K562 (cell line): ENCODE measurements around the gene HIVEP2. TPM values are rescaled to one million over a fixed set of nuclear protein-coding genes. Genes with fewer than 3 reads are reported as not detected.

Experiments
- ATAC-seq: fragments of 200-7000 bp; cut with Tn5 transposase; 3 replicates; pipeline ENCODE4 v1.9.1; 2020; ENCODE audit warnings: moderate library complexity
- BruUV-seq: library from RNA; stranded (reverse); fragments of 400-500 nt; replicated peaks from 2 replicates; lab custom pipeline; 2021; lab: Mats Ljungman, UMichigan
- CTCF ChIA-PET: fragments of 300-600 bp; formaldehyde crosslinking; extraction: SDS; loops from one replicate; lab custom pipeline; 2021; ENCODE audit warnings: low intra/inter-chr PET ratio; lab: Yijun Ruan, JAX
- POLR2A ChIA-PET: fragments of 300-600, 350-650 bp; sonication (Branson Sonifier 250); formaldehyde crosslinking; extraction: SDS; loops from one replicate; lab custom pipeline; 2021; ENCODE audit warnings: antibody characterized with exemption, inconsistent platforms; lab: Yijun Ruan, JAX
- DNase-seq, 4 experiments: peaks; one replicate each; pipeline versions ENCODE4 v3.0.0 to v3.0.0-alpha.2; 2011 to 2018; ENCODE audit warnings: low spot score in 3 of 4, mixed read lengths in 3 of 4; ENCODE audit errors: extremely low read depth in 1 of 4
- FAIRE-seq: peaks from 2 replicates; lab custom pipeline; 2011; peaks lifted over from hg19 to GRCh38; lab: Jason Lieb, UNC
- H2AFZ ChIP-seq: 2 replicates; pipeline ENCODE4 v1.6.0; 2011; ENCODE audit warnings: low read depth, low read length, control low read depth, inconsistent platforms
- H3K27ac ChIP-seq: fragments of 200-600 bp; 3 replicates; pipeline ENCODE4 v1.8.0; 2011; ENCODE audit warnings: low read depth, mild to moderate bottlenecking, control low read depth, inconsistent platforms, low read length, moderate library complexity, mixed read lengths; ENCODE audit errors: extremely low read depth
- H3K27me3 ChIP-seq, 2 experiments: fragments of 300-600 bp in 1 of 2; 2 replicates in 1 of 2; 3 replicates in 1 of 2; pipeline versions ENCODE4 v1.6.0 to v1.8.0; 2011; ENCODE audit warnings: inconsistent platforms in 2 of 2, low read length in 2 of 2, mild to moderate bottlenecking in 1 of 2, mixed read lengths in 1 of 2, moderate library complexity in 1 of 2; ENCODE audit not compliant: control insufficient read depth in 2 of 2, insufficient read depth in 2 of 2
- H3K36me3 ChIP-seq: fragments of 300-600 bp; 3 replicates; pipeline ENCODE4 v1.8.0; 2011; ENCODE audit warnings: mild to moderate bottlenecking, low read length, inconsistent platforms; ENCODE audit not compliant: control insufficient read depth, insufficient read depth
- H3K4me1 ChIP-seq, 2 experiments: fragments of 200-600 bp in 1 of 2; replicated peaks in 1 of 2; 2 replicates in 1 of 2; 3 replicates in 1 of 2; pipeline versions ENCODE4 v1.5.1 to v1.8.0; 2011; ENCODE audit warnings: inconsistent platforms in 2 of 2, low read length in 2 of 2, mild to moderate bottlenecking in 1 of 2, mixed read lengths in 1 of 2, moderate library complexity in 1 of 2; ENCODE audit not compliant: control insufficient read depth in 2 of 2, insufficient read depth in 2 of 2
- H3K4me2 ChIP-seq: 2 replicates; pipeline ENCODE4 v1.6.1; 2011; ENCODE audit warnings: low read length, control low read depth, inconsistent platforms, mixed read lengths; ENCODE audit not compliant: insufficient read depth
- H3K4me3 ChIP-seq: fragments of 200-600 bp; sonication (generic), shearing (Covaris generic); 2 replicates; pipeline ENCODE4 v1.5.1; 2016; ENCODE audit warnings: control low read depth, inconsistent platforms
- H3K79me2 ChIP-seq: fragments of 200-600 bp; 3 replicates; pipeline ENCODE4 v1.8.0; 2011; ENCODE audit warnings: low read length, inconsistent platforms; ENCODE audit not compliant: control insufficient read depth, insufficient read depth
- H3K9ac ChIP-seq, 2 experiments: 2 replicates each; pipeline versions ENCODE4 v1.6.0 to v1.6.1; 2011; ENCODE audit warnings: low read depth in 2 of 2, low read length in 2 of 2, control low read depth in 1 of 2, inconsistent platforms in 1 of 2, mild to moderate bottlenecking in 1 of 2, mixed read lengths in 1 of 2; ENCODE audit not compliant: insufficient read depth in 1 of 2
- H3K9me1 ChIP-seq: one replicate; pipeline ENCODE4 v1.6.0; 2011; ENCODE audit warnings: inconsistent platforms, mild to moderate bottlenecking, low read length, moderate library complexity; ENCODE audit not compliant: control insufficient read depth, insufficient read depth
- H3K9me3 ChIP-seq: replicated peaks from 2 replicates; pipeline ENCODE4 v1.5.1; 2011; ENCODE audit warnings: low read depth, low read length, inconsistent platforms; ENCODE audit not compliant: control insufficient read depth, insufficient read depth
- H4K20me1 ChIP-seq: replicated peaks from 2 replicates; pipeline ENCODE4 v1.6.1; 2011; ENCODE audit warnings: low read length, inconsistent platforms, mixed read lengths; ENCODE audit not compliant: control insufficient read depth, insufficient read depth
- CEBPG ChIP-seq, 3 experiments: fragments of 200-800 bp in 1 of 3; sonication (Bioruptor generic) in 1 of 3; sonication (generic) in 1 of 3; formaldehyde crosslinking in 1 of 3; IDR thresholded peaks in 2 of 3; conservative IDR thresholded peaks in 1 of 3; 2 replicates each; pipeline versions ENCODE4 v1.6.1 to v1.8.0; 2016 to 2022; ENCODE audit warnings: missing compliant biosample characterization in 2 of 3, missing genetic modification characterization in 2 of 3, mild to moderate bottlenecking in 1 of 3, missing genetic modification reagents in 1 of 3
- CXXC5 ChIP-seq: fragments of 250-450 bp; sonication (Bioruptor Pico); IDR thresholded peaks from 2 replicates; pipeline ENCODE4 v1.8.0; 2022; ENCODE audit warnings: inconsistent platforms, mild to moderate bottlenecking, moderate library complexity
- HEY1 ChIP-seq: fragments of 250-450 bp; sonication (Bioruptor Pico); IDR thresholded peaks from 2 replicates; pipeline ENCODE4 v1.5.0; 2020; ENCODE audit warnings: mild to moderate bottlenecking, moderate library complexity, borderline replicate concordance
- JUND ChIP-seq, 2 experiments: IDR thresholded peaks; 2 replicates in 1 of 2; 3 replicates in 1 of 2; pipeline ENCODE4 v1.6.1; 2011; ENCODE audit warnings: borderline replicate concordance in 2 of 2, low read depth in 2 of 2, low read length in 2 of 2, improper control_type of control experiment in 1 of 2, missing biosample characterization in 1 of 2, missing genetic modification characterization in 1 of 2, missing genetic modification reagents in 1 of 2
- MEF2A ChIP-seq: IDR thresholded peaks from 2 replicates; pipeline ENCODE4 v1.6.1; 2011; ENCODE audit warnings: low read depth, mild to moderate bottlenecking, low read length, moderate library complexity; ENCODE audit not compliant: control insufficient read depth
- TAF1 ChIP-seq: IDR thresholded peaks from 2 replicates; pipeline ENCODE4 v1.6.1; 2011; ENCODE audit warnings: mild to moderate bottlenecking, low read length, moderate library complexity; ENCODE audit not compliant: insufficient read depth, control insufficient read depth, severe bottlenecking; ENCODE audit errors: extremely low read depth
- U2AF1 ChIP-seq: fragments of 200-400 bp; formaldehyde crosslinking; optimal IDR thresholded peaks from 2 replicates; pipeline ENCODE3; 2017; ENCODE audit warnings: mild to moderate bottlenecking, low read depth, low read length, moderate library complexity
- WGBS: fragments of 100-300 bp; shearing (Covaris generic); methylation state at CpG from one replicate; pipeline ENCODE4 v1.1.6; 2016; ENCODE audit warnings: low coverage, mixed read lengths; ENCODE audit not compliant: insufficient coverage; ENCODE audit errors: missing lambda C conversion rate; 5-methylcytosine and 5-hydroxymethylcytosine counted together
- in situ Hi-C: fragments of 300-500 bp; cut with MboI; formaldehyde crosslinking; loops from 4 replicates; pipeline ENCODE4 v1.15.0; 2018; ENCODE audit warnings: inconsistent platforms, mixed read lengths
- intact Hi-C: fragments of 100-400 bp; cut with micrococcal nuclease; formaldehyde crosslinking; loops from 2 replicates; pipeline ENCODE4 v1.14.2; 2022
- polyA plus RNA-seq, 8 experiments: library from polyadenylated mRNA; depleted of rRNA in 4 of 8; stranded (reverse) in 5 of 8; unstranded in 3 of 8; fragments of >200 nt; fragmentation: Nextera tagmentation in 2 of 8; fragmentation: Illumina TruSeq in 1 of 8; extraction: Ambion mirVana in 2 of 8; extraction: Trizol in 1 of 8; gene quantifications; 2 replicates each; pipeline versions ENCODE4 v1.2.1 to v1.2.3, GENCODE V29; 2011 to 2014; ENCODE audit warnings: inconsistent platforms in 1 of 8, missing spikeins in 1 of 8
- total RNA-seq, 7 experiments: library from RNA; depleted of rRNA in 6 of 7; stranded (reverse); fragments of >200 nt in 6 of 7; fragmentation: Illumina TruSeq in 2 of 7; extraction: Trizol in 2 of 7; gene quantifications; 2 replicates each; pipeline versions ENCODE4 v1.2.1 to v1.2.3, GENCODE V29; 2011 to 2021; ENCODE audit warnings: low replicate concordance in 1 of 7
- TF ChIP-seq, protein P1 (sequence below): sonication (generic); formaldehyde crosslinking; IDR thresholded peaks from 2 replicates; pipeline ENCODE4 v1.8.0; 2023; ENCODE audit warnings: mild to moderate bottlenecking, missing genetic modification reagents
- TF ChIP-seq, protein P2 (sequence below): fragments of 200-800 bp; sonication (Bioruptor generic); IDR thresholded peaks from 2 replicates; pipeline ENCODE4 v1.6.1; 2017; ENCODE audit warnings: missing genetic modification characterization, missing compliant biosample characterization
- TF ChIP-seq, protein P3 (sequence below), 2 experiments: fragments of 200-800 bp in 1 of 2; sonication (Bioruptor generic) in 1 of 2; sonication (generic) in 1 of 2; formaldehyde crosslinking in 1 of 2; IDR thresholded peaks in 1 of 2; conservative IDR thresholded peaks in 1 of 2; 2 replicates each; pipeline versions ENCODE4 v1.5.0 to v1.6.1; 2016 to 2020; ENCODE audit warnings: missing compliant biosample characterization in 1 of 2, missing genetic modification characterization in 1 of 2, missing genetic modification reagents in 1 of 2
- TF ChIP-seq, protein P4 (sequence below): fragments of 450-650 bp; IDR thresholded peaks from 2 replicates; pipeline ENCODE4 v1.6.1; 2014; ENCODE audit warnings: low read depth, mild to moderate bottlenecking, moderate library complexity, borderline replicate concordance

Gene HIVEP2
- total and polyA plus RNA-seq, 9 of the 15 experiments (the other 6 are each of a cell fraction or from before 2014, with no cell fraction given), result under 0.01 to 1.2 (median 0.31) TPM

DNA sequence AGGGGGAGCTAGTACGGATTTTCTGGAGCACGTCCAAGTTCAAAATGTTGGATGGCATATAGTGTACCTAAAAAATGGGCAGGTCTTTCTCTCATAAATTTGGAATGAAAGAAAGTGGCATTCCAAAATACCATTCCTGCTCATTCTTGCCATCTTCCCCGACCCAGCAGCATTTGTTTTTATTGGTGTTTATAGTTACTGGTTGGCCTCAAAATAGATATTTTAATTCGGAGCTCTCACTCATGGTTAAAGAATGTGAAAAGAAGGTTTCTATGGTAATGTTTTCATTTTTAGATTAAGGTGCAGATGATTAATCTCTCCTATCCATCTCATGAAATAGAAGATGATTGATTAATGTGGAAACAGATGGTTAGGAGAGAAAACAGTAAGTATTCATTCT, 204.5 kb downstream of the HIVEP2 start:
- POLR2A ChIA-PET, result no interaction called here
- ATAC-seq (no peak), DNase-seq (no peak), FAIRE-seq (no peak)
- H3K4me1 ChIP-seq, result no peaks in the 10 kb centered on the region
- no peak overlapping the region for H3K27ac ChIP-seq
- H4K20me1 ChIP-seq, result no peaks in the 10 kb centered on the region
- H3K27me3 ChIP-seq, result no peaks in the 10 kb centered on the region
- CTCF ChIA-PET, result no interaction called here
- no TSS peak for BruUV-seq
- in situ Hi-C loops, result no loop called here
- intact Hi-C loops, result no loop called here
- no peak overlapping the region for H2AFZ ChIP-seq
- no peaks in the 10 kb centered on the region for H3K36me3 ChIP-seq
- no peak overlapping the region for H3K4me3 ChIP-seq
- H3K4me2 ChIP-seq, result no peak overlapping the region
- no peaks in the 10 kb centered on the region for H3K9me3 ChIP-seq
- no peaks in the 10 kb centered on the region for H3K79me2 ChIP-seq
- no peaks in the 10 kb centered on the region for H3K9me1 ChIP-seq
- WGBS, result 3% methylated on average over 4 of the region's 4 CpGs
- no peak overlapping the region for H3K9ac ChIP-seq
- TF ChIP-seq MEF2A (no peak), TAF1 (no peak), CXXC5 (no peak), HEY1 (CRISPR knock-in tag) (no peak), JUND (IDR thresholded peaks at IDR 0.05; ENCODE audit: borderline replicate concordance, low read depth, low read length) (no peak), JUND (tag; IDR thresholded peaks at IDR 0.05; ENCODE audit: borderline replicate concordance, low read depth, low read length) (no peak), CEBPG (CRISPR knock-in tag; IDR thresholded peaks at IDR 0.05) (no peak), CEBPG (tag; conservative IDR thresholded peaks at IDR 0.05 in 1 of 2, IDR thresholded peaks at IDR 0.05 in 1 of 2) (no peak), U2AF1 (no peak)
- TF ChIP-seq, protein P1, sequence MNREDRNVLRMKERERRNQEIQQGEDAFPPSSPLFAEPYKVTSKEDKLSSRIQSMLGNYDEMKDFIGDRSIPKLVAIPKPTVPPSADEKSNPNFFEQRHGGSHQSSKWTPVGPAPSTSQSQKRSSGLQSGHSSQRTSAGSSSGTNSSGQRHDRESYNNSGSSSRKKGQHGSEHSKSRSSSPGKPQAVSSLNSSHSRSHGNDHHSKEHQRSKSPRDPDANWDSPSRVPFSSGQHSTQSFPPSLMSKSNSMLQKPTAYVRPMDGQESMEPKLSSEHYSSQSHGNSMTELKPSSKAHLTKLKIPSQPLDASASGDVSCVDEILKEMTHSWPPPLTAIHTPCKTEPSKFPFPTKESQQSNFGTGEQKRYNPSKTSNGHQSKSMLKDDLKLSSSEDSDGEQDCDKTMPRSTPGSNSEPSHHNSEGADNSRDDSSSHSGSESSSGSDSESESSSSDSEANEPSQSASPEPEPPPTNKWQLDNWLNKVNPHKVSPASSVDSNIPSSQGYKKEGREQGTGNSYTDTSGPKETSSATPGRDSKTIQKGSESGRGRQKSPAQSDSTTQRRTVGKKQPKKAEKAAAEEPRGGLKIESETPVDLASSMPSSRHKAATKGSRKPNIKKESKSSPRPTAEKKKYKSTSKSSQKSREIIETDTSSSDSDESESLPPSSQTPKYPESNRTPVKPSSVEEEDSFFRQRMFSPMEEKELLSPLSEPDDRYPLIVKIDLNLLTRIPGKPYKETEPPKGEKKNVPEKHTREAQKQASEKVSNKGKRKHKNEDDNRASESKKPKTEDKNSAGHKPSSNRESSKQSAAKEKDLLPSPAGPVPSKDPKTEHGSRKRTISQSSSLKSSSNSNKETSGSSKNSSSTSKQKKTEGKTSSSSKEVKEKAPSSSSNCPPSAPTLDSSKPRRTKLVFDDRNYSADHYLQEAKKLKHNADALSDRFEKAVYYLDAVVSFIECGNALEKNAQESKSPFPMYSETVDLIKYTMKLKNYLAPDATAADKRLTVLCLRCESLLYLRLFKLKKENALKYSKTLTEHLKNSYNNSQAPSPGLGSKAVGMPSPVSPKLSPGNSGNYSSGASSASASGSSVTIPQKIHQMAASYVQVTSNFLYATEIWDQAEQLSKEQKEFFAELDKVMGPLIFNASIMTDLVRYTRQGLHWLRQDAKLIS (CRISPR knock-in tag), result no peak
- TF ChIP-seq, protein P2, sequence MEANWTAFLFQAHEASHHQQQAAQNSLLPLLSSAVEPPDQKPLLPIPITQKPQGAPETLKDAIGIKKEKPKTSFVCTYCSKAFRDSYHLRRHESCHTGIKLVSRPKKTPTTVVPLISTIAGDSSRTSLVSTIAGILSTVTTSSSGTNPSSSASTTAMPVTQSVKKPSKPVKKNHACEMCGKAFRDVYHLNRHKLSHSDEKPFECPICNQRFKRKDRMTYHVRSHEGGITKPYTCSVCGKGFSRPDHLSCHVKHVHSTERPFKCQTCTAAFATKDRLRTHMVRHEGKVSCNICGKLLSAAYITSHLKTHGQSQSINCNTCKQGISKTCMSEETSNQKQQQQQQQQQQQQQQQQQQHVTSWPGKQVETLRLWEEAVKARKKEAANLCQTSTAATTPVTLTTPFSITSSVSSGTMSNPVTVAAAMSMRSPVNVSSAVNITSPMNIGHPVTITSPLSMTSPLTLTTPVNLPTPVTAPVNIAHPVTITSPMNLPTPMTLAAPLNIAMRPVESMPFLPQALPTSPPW, result no peak
- TF ChIP-seq, protein P3, sequence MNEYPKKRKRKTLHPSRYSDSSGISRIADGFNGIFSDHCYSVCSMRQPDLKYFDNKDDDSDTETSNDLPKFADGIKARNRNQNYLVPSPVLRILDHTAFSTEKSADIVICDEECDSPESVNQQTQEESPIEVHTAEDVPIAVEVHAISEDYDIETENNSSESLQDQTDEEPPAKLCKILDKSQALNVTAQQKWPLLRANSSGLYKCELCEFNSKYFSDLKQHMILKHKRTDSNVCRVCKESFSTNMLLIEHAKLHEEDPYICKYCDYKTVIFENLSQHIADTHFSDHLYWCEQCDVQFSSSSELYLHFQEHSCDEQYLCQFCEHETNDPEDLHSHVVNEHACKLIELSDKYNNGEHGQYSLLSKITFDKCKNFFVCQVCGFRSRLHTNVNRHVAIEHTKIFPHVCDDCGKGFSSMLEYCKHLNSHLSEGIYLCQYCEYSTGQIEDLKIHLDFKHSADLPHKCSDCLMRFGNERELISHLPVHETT (CRISPR knock-in tag; conservative IDR thresholded peaks at IDR 0.05 in 1 of 2, IDR thresholded peaks at IDR 0.05 in 1 of 2), result no peak
- TF ChIP-seq, protein P4, sequence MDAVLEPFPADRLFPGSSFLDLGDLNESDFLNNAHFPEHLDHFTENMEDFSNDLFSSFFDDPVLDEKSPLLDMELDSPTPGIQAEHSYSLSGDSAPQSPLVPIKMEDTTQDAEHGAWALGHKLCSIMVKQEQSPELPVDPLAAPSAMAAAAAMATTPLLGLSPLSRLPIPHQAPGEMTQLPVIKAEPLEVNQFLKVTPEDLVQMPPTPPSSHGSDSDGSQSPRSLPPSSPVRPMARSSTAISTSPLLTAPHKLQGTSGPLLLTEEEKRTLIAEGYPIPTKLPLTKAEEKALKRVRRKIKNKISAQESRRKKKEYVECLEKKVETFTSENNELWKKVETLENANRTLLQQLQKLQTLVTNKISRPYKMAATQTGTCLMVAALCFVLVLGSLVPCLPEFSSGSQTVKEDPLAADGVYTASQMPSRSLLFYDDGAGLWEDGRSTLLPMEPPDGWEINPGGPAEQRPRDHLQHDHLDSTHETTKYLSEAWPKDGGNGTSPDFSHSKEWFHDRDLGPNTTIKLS, result no peak
